Heart right ventricle (tissue), 16 donors: ENCODE results near the gene GZMA. TPM values are rescaled to one million over a fixed set of nuclear protein-coding genes. Genes with fewer than 3 reads are reported as not detected.

Experiments
- ATAC-seq, 8 donors: fragments of 200-7000 bp; cut with Tn5 transposase; one replicate each; pipeline ENCODE4 v1.9.1; 2020; ENCODE audit warnings: mild to moderate bottlenecking in 8 of 8, moderate library complexity in 8 of 8, moderate number of reproducible peaks in 1 of 8
- DNase-seq, 2 donors: peaks; one replicate each; pipeline ENCODE4 v3.0.0-alpha.2; 2020
- H3K27ac ChIP-seq, 10 donors: fragments of 200-600 bp; sonication (generic) in 2 of 10; one replicate each; pipeline versions ENCODE4 v1.5.0 to v1.8.0; 2020 to 2022; ENCODE audit warnings: mild to moderate bottlenecking in 3 of 10
- H3K27me3 ChIP-seq, 7 donors: fragments of 200-600 bp; one replicate each; pipeline ENCODE4 v1.8.0; 2021 to 2022; ENCODE audit warnings: mild to moderate bottlenecking in 2 of 7
- H3K36me3 ChIP-seq, 9 donors: fragments of 200-600 bp; sonication (generic) in 1 of 9; one replicate each; pipeline versions ENCODE4 v1.5.0 to v1.8.0; 2020 to 2022; ENCODE audit warnings: mild to moderate bottlenecking in 2 of 9
- H3K4me1 ChIP-seq, 9 donors: fragments of 200-600 bp; sonication (generic) in 1 of 9; one replicate each; pipeline versions ENCODE4 v1.5.0 to v1.8.0; 2020 to 2022; ENCODE audit warnings: mild to moderate bottlenecking in 4 of 9
- H3K4me3 ChIP-seq, 10 donors: fragments of 200-600 bp; sonication (generic) in 2 of 10; one replicate each; pipeline versions ENCODE4 v1.5.0 to v1.8.0; 2020 to 2022; ENCODE audit warnings: mild to moderate bottlenecking in 7 of 10, moderate library complexity in 2 of 10
- H3K9me3 ChIP-seq, 11 donors: fragments of 200-600 bp in 10 of 11; sonication (generic) in 2 of 11; one replicate each; pipeline versions ENCODE4 v1.5.0 to v1.8.0; 2013 to 2022; ENCODE audit warnings: mild to moderate bottlenecking in 2 of 11, control low read depth in 1 of 11, moderate library complexity in 1 of 11
- WGBS, 2 donors: extraction: QIAGEN DNeasy Blood & Tissue Kit; methylation state at CpG; one replicate each; pipeline ENCODE4 v1.1.7; 2013; ENCODE audit warnings: inconsistent platforms in 1 of 2; 5-methylcytosine and 5-hydroxymethylcytosine counted together
- intact Hi-C, 10 donors: fragments of 100-400 bp; cut with DNase I; formaldehyde crosslinking; loops; one replicate each; pipeline versions ENCODE4 v1.11.1 to v1.14.2; 2022
- polyA plus RNA-seq, 2 donors: library from polyadenylated mRNA; stranded (reverse); fragments of 200-250 nt; gene quantifications; one replicate each; pipeline ENCODE4 v1.2.3, GENCODE V29; 2013
- total RNA-seq, 10 donors: library from RNA; stranded (reverse); fragmentation: NEBNext Ultra II Directional in 3 of 10; extraction: Animal tissue kit (Norgen Biotek cat#: 25700) in 3 of 10; gene quantifications; one replicate each; pipeline versions ENCODE4 v1.2.1 to v1.2.4, GENCODE V29; 2021 to 2023
- TF ChIP-seq, protein P1 (sequence below), 9 donors: fragments of 200-600 bp; sonication (generic) in 2 of 9; IDR thresholded peaks; one replicate each; pipeline versions ENCODE4 v1.5.0 to v1.8.0; 2021 to 2022; ENCODE audit warnings: antibody characterized with exemption in 9 of 9, mild to moderate bottlenecking in 5 of 9, moderate library complexity in 1 of 9
- donor health status: Arrhythmogenic right ventricular cardiomyopathy.
- donor health status: ischemic (EF 13 %, LVEDD 7.1; RV severe dilation, severe dysfunction).
- donor health status: healthy with polysubstance abuse.
- donor health status: DM: no; HTN: yes; CAD: no.
- donor health status: DM: no; HTN: no; CAD: no.
- donor health status: ischemic (EF 25% LVEDD 6.9; RV normal size, moderate dysfunction).
- donor health status: ischemic (EF 25% LVEDD 5.7; RV mildly dilated, moderate dysfunction).
- donor health status: healthy.
- donor health status: DM: yes; HTN: yes; CAD: no.
- donor health status: Ischemic cardiomyopathy.
- donor health status: ischemic (EF 35%, LVEDD 5.7; RV mildly dilated, moderate dysfunction).
- donor health status: nonischemic (EF 11% LVEDD 7.7; RV severe dilation, severe dysfunction).
- donor health status: DM: yes; HTN: yes; CAD: no.
- donor health status: PGD.
- donor health status: ischemic (EF 29% LVEDD 5.4; RV normal size, mild dysfunction).
- donor health status: nonischemic (EF 23%, LVEDD 6.1; RV moderate dilation, normal function).

GZMA gene
- total and polyA plus RNA-seq, 12 donors = 0.26 to 13.2 (median 0.78) TPM; not detected in 2

- intact Hi-C loops = loop anchor here in 8 of 10 donors (2.0 to 10.0 kb wide), 6 partner anchors 202 to 245 kb away; no protein-coding TSS in a partner anchor
- 46 to 68% methylated on average over 2 of the region's 2 CpGs for WGBS, 2 donors
- ATAC-seq = no peak
- Histone ChIP-seq H3K27me3 (peaks cover 0 to 39% (median 22%) of the 10 kb centered on the region in 7 donors), H3K9me3 (no peaks in the 10 kb centered on the region), H3K36me3 (no peaks in the 10 kb centered on the region), H3K27ac (no peak overlapping the region), H3K4me1 (peaks cover 0 to 7% (median 0%) of the 10 kb centered on the region in 9 donors), H3K4me3 (no peak overlapping the region)
- DNase-seq = no peak
- TF ChIP-seq, protein P1, sequence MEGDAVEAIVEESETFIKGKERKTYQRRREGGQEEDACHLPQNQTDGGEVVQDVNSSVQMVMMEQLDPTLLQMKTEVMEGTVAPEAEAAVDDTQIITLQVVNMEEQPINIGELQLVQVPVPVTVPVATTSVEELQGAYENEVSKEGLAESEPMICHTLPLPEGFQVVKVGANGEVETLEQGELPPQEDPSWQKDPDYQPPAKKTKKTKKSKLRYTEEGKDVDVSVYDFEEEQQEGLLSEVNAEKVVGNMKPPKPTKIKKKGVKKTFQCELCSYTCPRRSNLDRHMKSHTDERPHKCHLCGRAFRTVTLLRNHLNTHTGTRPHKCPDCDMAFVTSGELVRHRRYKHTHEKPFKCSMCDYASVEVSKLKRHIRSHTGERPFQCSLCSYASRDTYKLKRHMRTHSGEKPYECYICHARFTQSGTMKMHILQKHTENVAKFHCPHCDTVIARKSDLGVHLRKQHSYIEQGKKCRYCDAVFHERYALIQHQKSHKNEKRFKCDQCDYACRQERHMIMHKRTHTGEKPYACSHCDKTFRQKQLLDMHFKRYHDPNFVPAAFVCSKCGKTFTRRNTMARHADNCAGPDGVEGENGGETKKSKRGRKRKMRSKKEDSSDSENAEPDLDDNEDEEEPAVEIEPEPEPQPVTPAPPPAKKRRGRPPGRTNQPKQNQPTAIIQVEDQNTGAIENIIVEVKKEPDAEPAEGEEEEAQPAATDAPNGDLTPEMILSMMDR (IDR thresholded peaks at IDR 0.05) = no peak
Observed at GRCh38 chr5:55149308-55149795, 46.9 kb downstream of the GZMA start.

- 65 to 66% methylated on average over 5 of the region's 5 CpGs for WGBS, 2 donors
- H3K27me3 ChIP-seq = peaks cover 0 to 26% (median 11%) of the 10 kb centered on the region in 7 donors
Observed at GRCh38 chr5:55151923-55152842, 49.7 kb downstream of the GZMA start.

GRCh38 chr5:55154873-55155272 is 52.4 kb downstream of the GZMA start:
- no peak for ATAC-seq
- Histone ChIP-seq H3K9me3 (no peaks in the 10 kb centered on the region), H3K4me3 (no peak overlapping the region), H3K27ac (no peak overlapping the region), H3K4me1 (peaks cover 0 to 12% (median 0%) of the 10 kb centered on the region in 9 donors), H3K27me3 (peaks cover 0 to 32% (median 9%) of the 10 kb centered on the region in 7 donors), H3K36me3 (no peaks in the 10 kb centered on the region)
- DNase-seq = no peak
- 11 to 20% methylated on average over 3 of the region's 3 CpGs for WGBS, 2 donors
- intact Hi-C loops = no loop called here
- TF ChIP-seq, protein P1 (IDR thresholded peaks at IDR 0.05) = no peak

More at GRCh38 chr5:55151923-55152842, 49.7 kb downstream of the GZMA start:
- Histone ChIP-seq H3K36me3 (no peaks in the 10 kb centered on the region), H3K9me3 (no peaks in the 10 kb centered on the region), H3K4me1 (peaks cover 0 to 9% (median 0%) of the 10 kb centered on the region in 9 donors), H3K4me3 (no peak overlapping the region), H3K27ac (no peak overlapping the region)
- intact Hi-C loops = no loop called here
- TF ChIP-seq, protein P1 (IDR thresholded peaks at IDR 0.05) = no peak
- no peak for DNase-seq
- no peak for ATAC-seq

Other genes starting within 250 kb of the GZMA start
- 1 to 10 TPM in 2 of 10 donors, under 1 TPM in 7, not detected in 1; 0.13 to 2.0 (median 0.74) TPM for gene ESM1, start 117.1 kb upstream of the GZMA start, total RNA-seq
- under 1 TPM in 1 of 2 donors, not detected in 1; 0.72 TPM for gene ESM1, start 117.1 kb upstream of the GZMA start, polyA plus RNA-seq
- gene GZMK, start 78.4 kb upstream of the GZMA start, total RNA-seq = 1 to 10 TPM in 2 of 10 donors, under 1 TPM in 4, not detected in 4; 0.17 to 6.0 (median 0.70) TPM
- gene GZMK, start 78.4 kb upstream of the GZMA start, polyA plus RNA-seq = under 1 TPM; 0.29 to 0.32 TPM
- 10 to 100 TPM in 2 of 10 donors, 1 to 10 TPM in 8; 3.0 to 13.5 (median 6.0) TPM for gene GPX8, start 57.5 kb downstream of the GZMA start, total RNA-seq
- gene GPX8, start 57.5 kb downstream of the GZMA start, polyA plus RNA-seq = 10 to 100 TPM in 1 of 2 donors, 1 to 10 TPM in 1; 4.8 to 10.9 TPM
- gene CDC20B, start 70.5 kb downstream of the GZMA start, total RNA-seq = not detected
- not detected for gene CDC20B, start 70.5 kb downstream of the GZMA start, polyA plus RNA-seq
- gene MCIDAS, start 124.7 kb downstream of the GZMA start, total RNA-seq = not detected
- not detected for gene MCIDAS, start 124.7 kb downstream of the GZMA start, polyA plus RNA-seq
- under 1 TPM in 2 of 10 donors, not detected in 8; 0.15 to 0.41 TPM for gene CCNO, start 131.0 kb downstream of the GZMA start, total RNA-seq
- under 1 TPM in 1 of 2 donors, not detected in 1; 0.07 TPM for gene CCNO, start 131.0 kb downstream of the GZMA start, polyA plus RNA-seq
- gene DHX29, start 205.0 kb downstream of the GZMA start, total RNA-seq = 10 to 100 TPM; 19.3 to 25.8 (median 21.7) TPM
- gene DHX29, start 205.0 kb downstream of the GZMA start, polyA plus RNA-seq = 10 to 100 TPM in 1 of 2 donors, 1 to 10 TPM in 1; 7.6 to 10.0 TPM
- gene MTREX, start 205.3 kb downstream of the GZMA start, total RNA-seq = 10 to 100 TPM; 58.5 to 69.9 (median 62.4) TPM
- 10 to 100 TPM; 17.9 to 24.6 TPM for gene MTREX, start 205.3 kb downstream of the GZMA start, polyA plus RNA-seq